OCI-LY7 (cell line): ENCODE results near the gene MGAT4C. TPM values are rescaled to one million over a fixed set of nuclear protein-coding genes. Genes with fewer than 3 reads are reported as not detected.

Source experiments
- BruUV-seq: library from RNA; stranded (reverse); fragments of 400-500 nt; replicated peaks from 2 replicates; lab custom pipeline; 2021; lab: Mats Ljungman, UMichigan
- CTCF ChIA-PET: fragments of 300-600 bp; sonication (Branson Sonifier 250); formaldehyde crosslinking; loops from one replicate; lab custom pipeline; 2022; ENCODE audit warnings: antibody characterized with exemption; ENCODE audit not compliant: unreplicated experiment; lab: Charles Lee
- POLR2A ChIA-PET: fragments of 300-600 bp; sonication (Branson Sonifier 250); formaldehyde crosslinking; loops from one replicate; lab custom pipeline; 2022; ENCODE audit warnings: antibody characterized with exemption; lab: Charles Lee
- DNase-seq: peaks from one replicate; pipeline ENCODE4 v3.0.0-alpha.2; 2015; ENCODE audit warnings: low spot score
- H2AFZ ChIP-seq: fragments of 200-600 bp; sonication (generic), shearing (Covaris generic); 2 replicates; pipeline ENCODE4 v1.6.1; 2014; ENCODE audit warnings: mild to moderate bottlenecking, antibody characterized with exemption, low read length, moderate library complexity
- H3K27ac ChIP-seq: fragments of 200-600 bp; sonication (generic); 2 replicates; pipeline ENCODE4 v1.5.1; 2014; ENCODE audit warnings: mixed run types, low read depth, mild to moderate bottlenecking, moderate library complexity, low read length, inconsistent platforms; ENCODE audit not compliant: poor library complexity, severe bottlenecking
- H3K36me3 ChIP-seq: fragments of 200-600 bp; sonication (generic); 2 replicates; pipeline ENCODE4 v1.6.1; 2014; ENCODE audit warnings: mild to moderate bottlenecking, antibody characterized with exemption, low read length, moderate library complexity, mixed read lengths; ENCODE audit not compliant: insufficient read depth
- H3K4me1 ChIP-seq: fragments of 200-600 bp; sonication (generic); 2 replicates; pipeline ENCODE4 v1.5.1; 2014; ENCODE audit warnings: mild to moderate bottlenecking, low read length; ENCODE audit not compliant: insufficient read depth, poor library complexity, severe bottlenecking
- H3K4me2 ChIP-seq: fragments of 200-600 bp; sonication (generic); 2 replicates; pipeline ENCODE4 v1.6.1; 2014; ENCODE audit warnings: mild to moderate bottlenecking, low read length
- H3K4me3 ChIP-seq: fragments of 200-600 bp; sonication (generic); 2 replicates; pipeline ENCODE4 v1.5.1; 2014; ENCODE audit warnings: mild to moderate bottlenecking, low read depth, low read length; ENCODE audit not compliant: poor library complexity, severe bottlenecking
- H3K79me2 ChIP-seq: fragments of 200-600 bp; sonication (generic); 2 replicates; pipeline ENCODE4 v1.6.1; 2016; ENCODE audit warnings: low read depth, mild to moderate bottlenecking, low read length, moderate library complexity, mixed read lengths; ENCODE audit not compliant: insufficient read depth
- H3K9me2 ChIP-seq: fragments of 200-600 bp; sonication (generic); 2 replicates; pipeline ENCODE4 v1.6.1; 2016; ENCODE audit warnings: mild to moderate bottlenecking, low read length, mixed read lengths; ENCODE audit not compliant: insufficient read depth
- H3K9me3 ChIP-seq: fragments of 200-600 bp; sonication (generic); 2 replicates; pipeline ENCODE4 v1.6.1; 2014; ENCODE audit warnings: mild to moderate bottlenecking, mixed run types, low read length, mixed read lengths
- H4K20me1 ChIP-seq: fragments of 200-600 bp; sonication (generic); 2 replicates; pipeline ENCODE4 v1.6.1; 2014; ENCODE audit warnings: mild to moderate bottlenecking, antibody characterized with exemption, low read length, moderate library complexity, mixed read lengths; ENCODE audit not compliant: insufficient read depth
- CTCF ChIP-seq: fragments of 200-600 bp; sonication (generic); conservative IDR thresholded peaks from 2 replicates; pipeline ENCODE4 v1.5.1; 2014; ENCODE audit warnings: mild to moderate bottlenecking, antibody characterized with exemption, low read length, moderate library complexity, mixed read lengths
- EZH2phosphoT487 ChIP-seq: fragments of 200-600 bp; sonication (generic); IDR thresholded peaks from 2 replicates; pipeline ENCODE4 v1.6.1; 2018; ENCODE audit warnings: low read depth, borderline replicate concordance, mild to moderate bottlenecking, mixed run types, antibody characterized with exemption, low read length, moderate library complexity, mixed read lengths
- intact Hi-C: fragments of 100-400 bp; cut with micrococcal nuclease; formaldehyde crosslinking; loops from one replicate; pipeline ENCODE4 v1.10.0; 2022; ENCODE audit not compliant: unreplicated experiment
- total RNA-seq, 2 experiments: library from RNA; depleted of rRNA in 1 of 2; stranded (reverse); fragments of >200 nt in 1 of 2; shearing (Covaris generic) in 1 of 2; gene quantifications; 2 replicates each; pipeline ENCODE4 v1.2.3, GENCODE V29; 2014 to 2022

Gene MGAT4C
- total RNA-seq, 2 experiments from 2014 or later = not detected

- ChIA-PET POLR2A (interaction anchor here (0.6 kb wide), 1 partner anchor 177 kb away, joined by 3 read pairs; no protein-coding TSS in a partner anchor), CTCF (no interaction called here)
- Histone ChIP-seq H3K4me3 (no peak overlapping the region), H2AFZ (no peak overlapping the region), H4K20me1 (no peaks in the 10 kb centered on the region), H3K9me2 (no peaks in the 10 kb centered on the region), H3K36me3 (no peaks in the 10 kb centered on the region), H3K27ac (no peak overlapping the region), H3K9me3 (no peaks in the 10 kb centered on the region), H3K4me2 (no peak overlapping the region), H3K4me1 (no peaks in the 10 kb centered on the region), H3K79me2 (no peaks in the 10 kb centered on the region)
- no peak for TF ChIP-seq EZH2phosphoT487
- TF ChIP-seq CTCF = no peak
- no peak for DNase-seq
- intact Hi-C loops = no loop called here
- BruUV-seq = no TSS peak
Observed at GRCh38 chr12:86241600-86241999, 14.6 kb downstream of the MGAT4C start.

GRCh38 chr12:86234316-86234855 is 21.8 kb downstream of the MGAT4C start:
- no peak overlapping the region for H3K4me3 ChIP-seq
- H3K9me2 ChIP-seq = no peaks in the 10 kb centered on the region
- CTCF ChIA-PET = no interaction called here
- H3K36me3 ChIP-seq = no peaks in the 10 kb centered on the region
- H3K4me1 ChIP-seq = no peaks in the 10 kb centered on the region
- no peak overlapping the region for H2AFZ ChIP-seq
- H3K27ac ChIP-seq = no peak overlapping the region
- H3K4me2 ChIP-seq = no peak overlapping the region
- no peaks in the 10 kb centered on the region for H4K20me1 ChIP-seq
- DNase-seq = no peak
- no TSS peak for BruUV-seq
- POLR2A ChIA-PET = no interaction called here
- intact Hi-C loops = no loop called here
- no peaks in the 10 kb centered on the region for H3K9me3 ChIP-seq
- TF ChIP-seq CTCF (no peak), EZH2phosphoT487 (no peak)
- no peaks in the 10 kb centered on the region for H3K79me2 ChIP-seq

GRCh38 chr12:86233126-86233525 is 23.1 kb downstream of the MGAT4C start:
- no peak overlapping the region for H2AFZ ChIP-seq
- no peak overlapping the region for H3K4me2 ChIP-seq
- DNase-seq = no peak
- H3K9me2 ChIP-seq = no peaks in the 10 kb centered on the region
- no peaks in the 10 kb centered on the region for H3K79me2 ChIP-seq
- TF ChIP-seq CTCF (no peak), EZH2phosphoT487 (no peak)
- no peaks in the 10 kb centered on the region for H4K20me1 ChIP-seq
- intact Hi-C loops = no loop called here
- ChIA-PET CTCF (no interaction called here), POLR2A (no interaction called here)
- H3K4me1 ChIP-seq = no peaks in the 10 kb centered on the region
- H3K36me3 ChIP-seq = no peaks in the 10 kb centered on the region
- no peak overlapping the region for H3K4me3 ChIP-seq
- BruUV-seq = no TSS peak
- no peaks in the 10 kb centered on the region for H3K9me3 ChIP-seq
- no peak overlapping the region for H3K27ac ChIP-seq
